HL-60 (cell line): Measurements from ENCODE around the gene CD300LF.

Source experiments
- GABPA ChIP-seq: IDR thresholded peaks from 2 replicates; pipeline ENCODE4 v1.6.1; 2012; ENCODE audit warnings: low read depth
- POLR2AphosphoS5 ChIP-seq: IDR thresholded peaks from 2 replicates; pipeline ENCODE4 v1.6.1; 2012; ENCODE audit warnings: low read depth
- SPI1 ChIP-seq: IDR thresholded peaks from 2 replicates; pipeline ENCODE4 v1.6.1; 2012; ENCODE audit warnings: low read depth, mild to moderate bottlenecking, borderline replicate concordance
- TF ChIP-seq, protein P1 (sequence below): IDR thresholded peaks from one replicate; pipeline ENCODE4 v1.5.1; 2011; ENCODE audit warnings: low read length, control low read depth, inconsistent platforms; ENCODE audit not compliant: insufficient read depth
- TF ChIP-seq, protein P2 (sequence below): IDR thresholded peaks from 2 replicates; pipeline ENCODE4 v1.6.1; 2012; ENCODE audit warnings: low read depth; ENCODE audit not compliant: insufficient replicate concordance

DNA sequence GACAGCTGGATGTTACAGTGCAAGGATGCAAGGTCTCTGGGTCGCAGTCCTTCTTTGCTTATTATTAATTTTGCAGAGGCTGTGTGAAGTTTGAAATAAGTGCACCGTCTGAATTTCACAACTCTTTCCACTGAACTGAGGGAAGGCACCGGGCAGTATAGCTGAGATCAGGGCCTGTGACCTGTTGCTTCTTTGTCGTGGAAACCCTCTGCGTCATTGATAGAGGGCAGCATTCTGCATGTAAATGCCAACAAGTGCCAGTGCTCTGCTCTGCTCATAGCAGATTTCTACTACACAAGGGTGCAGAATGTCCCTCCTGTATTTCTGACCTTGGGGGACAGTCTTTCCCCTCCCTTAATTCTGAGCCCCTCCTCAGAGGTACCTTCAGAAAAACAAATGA is 26.0 kb downstream of the CD300LF start:
- TF ChIP-seq, protein P1, sequence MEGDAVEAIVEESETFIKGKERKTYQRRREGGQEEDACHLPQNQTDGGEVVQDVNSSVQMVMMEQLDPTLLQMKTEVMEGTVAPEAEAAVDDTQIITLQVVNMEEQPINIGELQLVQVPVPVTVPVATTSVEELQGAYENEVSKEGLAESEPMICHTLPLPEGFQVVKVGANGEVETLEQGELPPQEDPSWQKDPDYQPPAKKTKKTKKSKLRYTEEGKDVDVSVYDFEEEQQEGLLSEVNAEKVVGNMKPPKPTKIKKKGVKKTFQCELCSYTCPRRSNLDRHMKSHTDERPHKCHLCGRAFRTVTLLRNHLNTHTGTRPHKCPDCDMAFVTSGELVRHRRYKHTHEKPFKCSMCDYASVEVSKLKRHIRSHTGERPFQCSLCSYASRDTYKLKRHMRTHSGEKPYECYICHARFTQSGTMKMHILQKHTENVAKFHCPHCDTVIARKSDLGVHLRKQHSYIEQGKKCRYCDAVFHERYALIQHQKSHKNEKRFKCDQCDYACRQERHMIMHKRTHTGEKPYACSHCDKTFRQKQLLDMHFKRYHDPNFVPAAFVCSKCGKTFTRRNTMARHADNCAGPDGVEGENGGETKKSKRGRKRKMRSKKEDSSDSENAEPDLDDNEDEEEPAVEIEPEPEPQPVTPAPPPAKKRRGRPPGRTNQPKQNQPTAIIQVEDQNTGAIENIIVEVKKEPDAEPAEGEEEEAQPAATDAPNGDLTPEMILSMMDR: peak; percentile 16
- TF ChIP-seq GABPA: no peak
- no peak for TF ChIP-seq POLR2AphosphoS5
- TF ChIP-seq, protein P2, sequence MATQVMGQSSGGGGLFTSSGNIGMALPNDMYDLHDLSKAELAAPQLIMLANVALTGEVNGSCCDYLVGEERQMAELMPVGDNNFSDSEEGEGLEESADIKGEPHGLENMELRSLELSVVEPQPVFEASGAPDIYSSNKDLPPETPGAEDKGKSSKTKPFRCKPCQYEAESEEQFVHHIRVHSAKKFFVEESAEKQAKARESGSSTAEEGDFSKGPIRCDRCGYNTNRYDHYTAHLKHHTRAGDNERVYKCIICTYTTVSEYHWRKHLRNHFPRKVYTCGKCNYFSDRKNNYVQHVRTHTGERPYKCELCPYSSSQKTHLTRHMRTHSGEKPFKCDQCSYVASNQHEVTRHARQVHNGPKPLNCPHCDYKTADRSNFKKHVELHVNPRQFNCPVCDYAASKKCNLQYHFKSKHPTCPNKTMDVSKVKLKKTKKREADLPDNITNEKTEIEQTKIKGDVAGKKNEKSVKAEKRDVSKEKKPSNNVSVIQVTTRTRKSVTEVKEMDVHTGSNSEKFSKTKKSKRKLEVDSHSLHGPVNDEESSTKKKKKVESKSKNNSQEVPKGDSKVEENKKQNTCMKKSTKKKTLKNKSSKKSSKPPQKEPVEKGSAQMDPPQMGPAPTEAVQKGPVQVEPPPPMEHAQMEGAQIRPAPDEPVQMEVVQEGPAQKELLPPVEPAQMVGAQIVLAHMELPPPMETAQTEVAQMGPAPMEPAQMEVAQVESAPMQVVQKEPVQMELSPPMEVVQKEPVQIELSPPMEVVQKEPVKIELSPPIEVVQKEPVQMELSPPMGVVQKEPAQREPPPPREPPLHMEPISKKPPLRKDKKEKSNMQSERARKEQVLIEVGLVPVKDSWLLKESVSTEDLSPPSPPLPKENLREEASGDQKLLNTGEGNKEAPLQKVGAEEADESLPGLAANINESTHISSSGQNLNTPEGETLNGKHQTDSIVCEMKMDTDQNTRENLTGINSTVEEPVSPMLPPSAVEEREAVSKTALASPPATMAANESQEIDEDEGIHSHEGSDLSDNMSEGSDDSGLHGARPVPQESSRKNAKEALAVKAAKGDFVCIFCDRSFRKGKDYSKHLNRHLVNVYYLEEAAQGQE: no peak
- TF ChIP-seq SPI1: no peak
